ENCODE measurements around the gene CDK3.
A peak's percentile ranks its signal among the peaks of the same experiment; 100 is the strongest.
"Not testable (repeated sequence)": the region's sequence is repeated elsewhere in the genome, so short reads cannot be mapped to it uniquely, and the experiment has no call there.

Gene CDK3

GRCh38 chr17:75970011-75970523 is 30.6 kb upstream of the CDK3 start:
- POLR2A ChIA-PET, result interaction anchor here (0.5 kb wide), 1 partner anchor 646 kb away, joined by 3 read pairs; no protein-coding TSS in a partner anchor
- peaks cover 0 to 5% (median 0%) of the 10 kb centered on the region in 4 experiments for H3K4me1 ChIP-seq (ENCODE audit: control extremely low read depth in 1 of 4, control insufficient read depth in 4 of 4, insufficient read depth in 4 of 4, low read length in 3 of 4)
- H3K27ac ChIP-seq (ENCODE audit: insufficient read depth in 1 of 2, low read depth in 1 of 2, low read length in 2 of 2, poor library complexity in 1 of 2, severe bottlenecking in 2 of 2), result no peak overlapping the region
- CTCF ChIA-PET, result interaction anchor here (1.4 to 1.5 kb wide), 2 partner anchors 38 to 41 kb away, joined by 3 read pairs; no protein-coding TSS in a partner anchor
- DNase-seq, result peak in 1 of 3 donors; percentile 23
- H3K36me3 ChIP-seq (ENCODE audit: control insufficient read depth in 4 of 4, insufficient read depth in 4 of 4, low read length in 3 of 4), result peaks cover 5 to 16% (median 13%) of the 10 kb centered on the region in 4 experiments
- WGBS (ENCODE audit: insufficient coverage), result 53% methylated on average over 2 of the region's 4 CpGs
- H3K9me3 ChIP-seq (ENCODE audit: control extremely low read depth in 1 of 5, control insufficient read depth in 4 of 5, insufficient read depth in 2 of 5, low read depth in 1 of 5, low read length in 4 of 5), result no peaks in the 10 kb centered on the region
- no peak overlapping the region for H3K4me3 ChIP-seq (ENCODE audit: control insufficient read depth in 1 of 7, extremely low read depth in 1 of 7, insufficient read depth in 4 of 7, low read depth in 2 of 7, low read length in 6 of 7)
- H3K27me3 ChIP-seq (replicated peaks in 2 of 5; ENCODE audit: control insufficient read depth in 4 of 5, insufficient read depth in 5 of 5, low read length in 4 of 5), result no peaks in the 10 kb centered on the region

DNA sequence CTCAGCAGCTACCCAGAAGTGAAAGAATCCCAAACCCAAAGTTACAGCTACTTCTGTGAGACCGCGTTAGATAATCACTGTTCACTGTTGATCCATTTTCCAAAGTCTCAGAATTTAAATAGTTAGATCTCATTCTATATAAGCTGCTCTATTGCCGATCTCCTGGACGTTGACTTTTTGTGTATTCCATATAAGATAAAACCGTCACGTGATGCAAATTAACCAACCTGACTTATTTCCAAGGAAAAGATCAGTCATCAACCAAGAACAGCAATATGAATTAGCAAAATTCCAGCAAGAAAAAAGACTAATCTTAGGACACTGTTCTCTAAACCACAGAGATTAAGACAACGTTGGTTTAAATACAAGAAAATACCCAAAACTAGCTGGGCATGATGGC is 30.0 kb upstream of the CDK3 start:
- ChIA-PET CTCF (interaction anchor here (1.4 to 1.5 kb wide), 2 partner anchors 38 to 41 kb away, joined by 3 read pairs; no protein-coding TSS in a partner anchor), POLR2A (interaction anchor here (0.5 kb wide), 1 partner anchor 647 kb away, joined by 3 read pairs; no protein-coding TSS in a partner anchor)
- Histone ChIP-seq H3K36me3 (ENCODE audit: control insufficient read depth in 4 of 4, insufficient read depth in 4 of 4, low read length in 3 of 4) (peaks cover 5 to 16% (median 12%) of the 10 kb centered on the region in 4 experiments), H3K27ac (ENCODE audit: insufficient read depth in 1 of 2, low read depth in 1 of 2, low read length in 2 of 2, poor library complexity in 1 of 2, severe bottlenecking in 2 of 2) (no peak overlapping the region), H3K27me3 (replicated peaks in 2 of 5; ENCODE audit: control insufficient read depth in 4 of 5, insufficient read depth in 5 of 5, low read length in 4 of 5) (no peaks in the 10 kb centered on the region), H3K4me3 (ENCODE audit: control insufficient read depth in 1 of 7, extremely low read depth in 1 of 7, insufficient read depth in 4 of 7, low read depth in 2 of 7, low read length in 6 of 7) (no peak overlapping the region), H3K4me1 (ENCODE audit: control extremely low read depth in 1 of 4, control insufficient read depth in 4 of 4, insufficient read depth in 4 of 4, low read length in 3 of 4) (peaks cover 0 to 5% (median 0%) of the 10 kb centered on the region in 4 experiments), H3K9me3 (ENCODE audit: control extremely low read depth in 1 of 5, control insufficient read depth in 4 of 5, insufficient read depth in 2 of 5, low read depth in 1 of 5, low read length in 4 of 5) (no peaks in the 10 kb centered on the region)
- WGBS (ENCODE audit: insufficient coverage), result 100% methylated on average over 1 of the region's 7 CpGs
- DNase-seq, result no peak

DNA sequence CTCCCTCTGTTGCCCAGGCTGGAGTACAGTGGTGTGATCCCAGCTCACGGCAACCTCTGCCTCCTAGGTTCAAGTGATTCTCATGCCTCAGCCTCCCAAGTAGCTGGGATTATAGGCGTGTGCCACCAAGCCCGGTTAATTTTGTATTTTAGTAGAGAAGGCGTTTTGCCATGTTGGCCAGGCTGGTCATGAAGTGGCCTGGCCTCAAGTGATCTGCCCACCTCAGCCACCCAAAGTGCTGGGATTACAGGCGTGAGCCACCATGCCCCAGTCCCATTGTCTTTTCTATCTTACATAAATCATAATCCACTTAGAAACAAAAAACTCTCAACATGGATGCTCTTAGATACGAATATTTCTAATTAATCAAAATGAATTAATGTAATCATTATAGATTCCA is 25.5 kb upstream of the CDK3 start:
- CTCF ChIA-PET, result interaction anchor here (1.0 kb wide), 1 partner anchor 28 kb away, joined by 3 read pairs; no protein-coding TSS in a partner anchor
- Histone ChIP-seq H3K4me1 (ENCODE audit: control extremely low read depth in 1 of 4, control insufficient read depth in 4 of 4, insufficient read depth in 4 of 4, low read length in 3 of 4) (peaks cover 6 to 22% (median 16%) of the 10 kb centered on the region in 4 experiments), H3K36me3 (ENCODE audit: control insufficient read depth in 4 of 4, insufficient read depth in 4 of 4, low read length in 3 of 4) (peaks cover 3 to 19% (median 10%) of the 10 kb centered on the region in 4 experiments)
- H3K9me3 ChIP-seq (ENCODE audit: control extremely low read depth in 1 of 5, control insufficient read depth in 4 of 5, insufficient read depth in 2 of 5, low read depth in 1 of 5, low read length in 4 of 5); DNase-seq; H3K4me3 ChIP-seq (ENCODE audit: control insufficient read depth in 1 of 7, extremely low read depth in 1 of 7, insufficient read depth in 4 of 7, low read depth in 2 of 7, low read length in 6 of 7); H3K27ac ChIP-seq (ENCODE audit: insufficient read depth in 1 of 2, low read depth in 1 of 2, low read length in 2 of 2, poor library complexity in 1 of 2, severe bottlenecking in 2 of 2); H3K27me3 ChIP-seq (replicated peaks in 2 of 5; ENCODE audit: control insufficient read depth in 4 of 5, insufficient read depth in 5 of 5, low read length in 4 of 5): not testable (repeated sequence)
- WGBS (ENCODE audit: insufficient coverage), result 97% methylated on average over 5 of the region's 6 CpGs
- POLR2A ChIA-PET, result interaction anchor here (0.6 kb wide), 1 partner anchor 66 kb away, joined by 3 read pairs; no protein-coding TSS in a partner anchor

GRCh38 chr17:75975757-75976174 is 24.9 kb upstream of the CDK3 start:
- ChIA-PET POLR2A (no interaction called here), CTCF (interaction anchor here (1.0 kb wide), 1 partner anchor 27 kb away, joined by 3 read pairs; no protein-coding TSS in a partner anchor)
- Histone ChIP-seq H3K4me3 (ENCODE audit: control insufficient read depth in 1 of 7, extremely low read depth in 1 of 7, insufficient read depth in 4 of 7, low read depth in 2 of 7, low read length in 6 of 7) (no peak overlapping the region), H3K27me3 (replicated peaks in 2 of 5; ENCODE audit: control insufficient read depth in 4 of 5, insufficient read depth in 5 of 5, low read length in 4 of 5) (no peaks in the 10 kb centered on the region), H3K27ac (ENCODE audit: insufficient read depth in 1 of 2, low read depth in 1 of 2, low read length in 2 of 2, poor library complexity in 1 of 2, severe bottlenecking in 2 of 2) (no peak overlapping the region), H3K4me1 (ENCODE audit: control extremely low read depth in 1 of 4, control insufficient read depth in 4 of 4, insufficient read depth in 4 of 4, low read length in 3 of 4) (peaks cover 10 to 28% (median 18%) of the 10 kb centered on the region in 4 experiments), H3K36me3 (ENCODE audit: control insufficient read depth in 4 of 4, insufficient read depth in 4 of 4, low read length in 3 of 4) (peaks cover 1 to 15% (median 8%) of the 10 kb centered on the region in 4 experiments), H3K9me3 (ENCODE audit: control extremely low read depth in 1 of 5, control insufficient read depth in 4 of 5, insufficient read depth in 2 of 5, low read depth in 1 of 5, low read length in 4 of 5) (no peaks in the 10 kb centered on the region)
- no peak for DNase-seq
- WGBS (ENCODE audit: insufficient coverage), result 100% methylated on average over 1 of the region's 5 CpGs

DNA sequence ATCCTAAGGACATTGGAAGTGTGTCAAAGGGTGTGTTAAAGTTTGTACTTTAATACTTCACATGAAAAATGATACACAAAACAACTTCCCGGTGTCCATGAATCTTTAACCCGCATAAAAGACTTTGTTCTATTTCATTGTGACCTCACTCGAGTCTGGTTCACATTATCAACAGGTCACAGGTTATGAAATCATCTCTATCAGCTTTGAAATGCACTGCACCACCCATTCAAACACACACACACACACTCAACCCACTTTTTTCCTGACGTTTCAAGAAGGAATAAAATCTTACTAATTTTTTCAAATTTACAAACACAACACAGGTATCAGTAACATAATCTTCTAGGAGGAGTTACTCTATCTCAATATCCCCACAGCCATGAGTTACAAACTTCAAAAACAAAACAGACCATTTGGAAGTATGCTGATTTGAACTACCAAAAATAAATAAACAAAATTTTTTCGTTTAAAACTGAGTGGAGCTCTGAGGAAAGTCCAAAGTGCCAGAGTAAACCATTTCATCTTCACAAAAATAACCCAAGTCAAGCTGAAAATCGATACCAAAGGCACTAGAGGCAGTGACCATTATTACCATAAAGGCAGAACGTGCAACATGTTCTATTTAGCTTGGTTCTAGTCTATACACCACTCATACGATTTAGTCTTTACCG is 24.3 kb upstream of the CDK3 start:
- H3K27me3 ChIP-seq (replicated peaks in 2 of 5; ENCODE audit: control insufficient read depth in 4 of 5, insufficient read depth in 5 of 5, low read length in 4 of 5), result no peaks in the 10 kb centered on the region
- peaks cover 10 to 30% (median 20%) of the 10 kb centered on the region in 4 experiments for H3K4me1 ChIP-seq (ENCODE audit: control extremely low read depth in 1 of 4, control insufficient read depth in 4 of 4, insufficient read depth in 4 of 4, low read length in 3 of 4)
- ChIA-PET POLR2A (no interaction called here), CTCF (interaction anchor here (1.4 kb wide), 1 partner anchor 11 kb away, joined by 3 read pairs; no protein-coding TSS in a partner anchor)
- no peaks in the 10 kb centered on the region for H3K9me3 ChIP-seq (ENCODE audit: control extremely low read depth in 1 of 5, control insufficient read depth in 4 of 5, insufficient read depth in 2 of 5, low read depth in 1 of 5, low read length in 4 of 5)
- WGBS (ENCODE audit: insufficient coverage), result 90% methylated on average over 6 of the region's 9 CpGs
- H3K36me3 ChIP-seq (ENCODE audit: control insufficient read depth in 4 of 4, insufficient read depth in 4 of 4, low read length in 3 of 4), result peaks cover 0 to 15% (median 7%) of the 10 kb centered on the region in 4 experiments
- DNase-seq, result no peak
- H3K4me3 ChIP-seq (ENCODE audit: control insufficient read depth in 1 of 7, extremely low read depth in 1 of 7, insufficient read depth in 4 of 7, low read depth in 2 of 7, low read length in 6 of 7), result no peak overlapping the region
- H3K27ac ChIP-seq (ENCODE audit: insufficient read depth in 1 of 2, low read depth in 1 of 2, low read length in 2 of 2, poor library complexity in 1 of 2, severe bottlenecking in 2 of 2), result no peak overlapping the region

- DNase-seq, result peak; percentile 98 to 99 (median 98)
- H3K4me1 ChIP-seq (ENCODE audit: control extremely low read depth in 1 of 4, control insufficient read depth in 4 of 4, insufficient read depth in 4 of 4, low read length in 3 of 4), result peaks cover 10 to 33% (median 21%) of the 10 kb centered on the region in 4 experiments
- peak within 1 kb of the TSS; percentile 80 to 90 (median 86) for H3K4me3 ChIP-seq (ENCODE audit: control insufficient read depth in 1 of 7, extremely low read depth in 1 of 7, insufficient read depth in 4 of 7, low read depth in 2 of 7, low read length in 6 of 7)
- H3K27me3 ChIP-seq (replicated peaks in 2 of 5; ENCODE audit: control insufficient read depth in 4 of 5, insufficient read depth in 5 of 5, low read length in 4 of 5), result no peaks in the 10 kb centered on the region
- peak within 1 kb of the TSS; percentile 98 to 99 for H3K27ac ChIP-seq (ENCODE audit: insufficient read depth in 1 of 2, low read depth in 1 of 2, low read length in 2 of 2, poor library complexity in 1 of 2, severe bottlenecking in 2 of 2)
- under 1% methylated on average over 54 of the region's 72 CpGs for WGBS (ENCODE audit: insufficient coverage)
- peaks cover 0 to 3% (median 2%) of the 10 kb centered on the region in 4 experiments for H3K36me3 ChIP-seq (ENCODE audit: control insufficient read depth in 4 of 4, insufficient read depth in 4 of 4, low read length in 3 of 4)
- H3K9me3 ChIP-seq (ENCODE audit: control extremely low read depth in 1 of 5, control insufficient read depth in 4 of 5, insufficient read depth in 2 of 5, low read depth in 1 of 5, low read length in 4 of 5), result no peaks in the 10 kb centered on the region
- ChIA-PET CTCF (interaction anchor here (0.8 to 1.3 kb wide), 3 partner anchors 10 to 26 kb away, joined by 4 read pairs; no protein-coding TSS in a partner anchor), POLR2A (interaction anchor here (0.5 to 1.6 kb wide), 2 partner anchors 18 to 395 kb away, joined by 3 to 6 read pairs; no protein-coding TSS in a partner anchor)
Observed at GRCh38 chr17:75978938-75979704, 21.5 kb upstream of the CDK3 start, which contains the start of the genes ACOX1 and TEN1. ACOX1 (minus strand) TSS chr17:75979166; CDS start chr17:75979073, 93 bp downstream. TEN1 (plus strand) TSS chr17:75979240; CDS start chr17:75986193, 6,953 bp downstream.
